WI38 (cell line): ENCODE data around the gene DIRAS3.

Source experiments
- H3K4me3 ChIP-seq: 2 replicates; pipeline ENCODE4 v1.5.1; 2011; ENCODE audit warnings: low read depth, mild to moderate bottlenecking, control low read depth, low read length
- TF ChIP-seq, protein P1 (sequence below): IDR thresholded peaks from 2 replicates; pipeline ENCODE4 v1.5.1; 2012; ENCODE audit warnings: low read depth, mild to moderate bottlenecking, control low read depth, low read length

The DIRAS3 gene

GRCh38 chr1:68049941-68050878 is at the start of gene DIRAS3:
TSS of gene DIRAS3 (minus strand) at chr1:68050627. CDS start at chr1:68047297, 3,330 bp downstream.
- H3K4me3 ChIP-seq: peak within 1 kb of the TSS; percentile 55
- TF ChIP-seq, protein P1, sequence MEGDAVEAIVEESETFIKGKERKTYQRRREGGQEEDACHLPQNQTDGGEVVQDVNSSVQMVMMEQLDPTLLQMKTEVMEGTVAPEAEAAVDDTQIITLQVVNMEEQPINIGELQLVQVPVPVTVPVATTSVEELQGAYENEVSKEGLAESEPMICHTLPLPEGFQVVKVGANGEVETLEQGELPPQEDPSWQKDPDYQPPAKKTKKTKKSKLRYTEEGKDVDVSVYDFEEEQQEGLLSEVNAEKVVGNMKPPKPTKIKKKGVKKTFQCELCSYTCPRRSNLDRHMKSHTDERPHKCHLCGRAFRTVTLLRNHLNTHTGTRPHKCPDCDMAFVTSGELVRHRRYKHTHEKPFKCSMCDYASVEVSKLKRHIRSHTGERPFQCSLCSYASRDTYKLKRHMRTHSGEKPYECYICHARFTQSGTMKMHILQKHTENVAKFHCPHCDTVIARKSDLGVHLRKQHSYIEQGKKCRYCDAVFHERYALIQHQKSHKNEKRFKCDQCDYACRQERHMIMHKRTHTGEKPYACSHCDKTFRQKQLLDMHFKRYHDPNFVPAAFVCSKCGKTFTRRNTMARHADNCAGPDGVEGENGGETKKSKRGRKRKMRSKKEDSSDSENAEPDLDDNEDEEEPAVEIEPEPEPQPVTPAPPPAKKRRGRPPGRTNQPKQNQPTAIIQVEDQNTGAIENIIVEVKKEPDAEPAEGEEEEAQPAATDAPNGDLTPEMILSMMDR: no peak

DNA sequence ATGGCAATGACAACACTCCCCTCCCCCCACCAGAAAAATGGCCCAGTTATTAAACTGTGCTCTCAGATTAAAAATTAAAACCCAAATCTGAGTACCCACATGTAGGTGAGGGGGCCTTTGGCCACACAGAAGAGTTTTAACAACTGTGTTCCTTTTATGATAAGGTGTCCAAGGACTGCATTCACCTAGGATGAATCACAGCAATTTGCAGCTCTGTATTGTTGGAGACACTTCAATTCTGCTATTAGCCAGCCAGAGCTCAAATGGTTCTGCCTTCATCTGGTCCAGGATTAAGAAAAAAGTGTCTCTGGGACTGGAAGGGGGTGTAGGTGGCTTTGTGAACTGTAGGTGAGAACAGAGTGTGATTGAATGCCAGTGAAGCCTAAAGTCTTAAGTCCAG is 43.3 kb upstream of the DIRAS3 start:
- TF ChIP-seq, protein P1: no peak

DNA sequence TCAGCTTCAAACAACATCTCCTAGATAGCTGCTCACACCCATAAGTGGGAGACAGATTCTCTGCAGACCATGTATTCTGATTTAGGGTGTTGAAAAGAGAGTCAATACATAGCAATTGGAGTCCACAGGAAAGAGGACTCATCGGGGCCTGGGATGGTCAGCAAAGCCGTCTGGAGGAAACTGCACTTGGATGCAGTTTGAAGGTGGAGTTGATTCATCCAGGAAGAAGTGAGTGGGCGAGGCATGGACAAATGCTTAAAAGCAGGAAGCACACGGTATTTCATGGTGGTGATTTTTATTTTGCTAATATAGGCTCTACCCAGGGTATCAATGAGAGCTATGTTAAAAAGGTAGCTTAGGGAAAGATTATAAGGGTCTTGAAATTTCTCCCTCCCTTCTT is 36.8 kb upstream of the DIRAS3 start:
- TF ChIP-seq, protein P1: no peak
- H3K4me3 ChIP-seq: no peak overlapping the region

More for the DNA sequence above, 43.3 kb upstream of the DIRAS3 start:
- H3K4me3 ChIP-seq: no peak overlapping the region

DNA sequence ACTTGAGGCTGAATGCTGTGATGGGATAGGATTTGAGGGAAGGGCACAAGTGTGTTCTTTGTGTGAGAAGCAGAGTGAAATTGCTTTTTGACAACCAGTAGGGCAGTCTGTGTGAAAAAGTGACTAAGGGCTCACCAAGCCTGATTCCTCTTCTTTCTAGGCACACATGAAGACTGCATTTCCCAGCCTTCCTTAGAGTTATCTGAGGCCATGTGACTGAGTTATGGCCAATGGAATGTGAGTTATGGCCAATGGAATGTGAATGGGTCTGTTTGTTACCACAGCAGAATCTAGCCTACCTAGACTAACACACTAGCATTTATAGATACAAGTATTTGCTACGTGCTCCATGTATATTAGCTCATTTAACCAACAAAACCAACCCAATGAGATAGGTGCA is 35.3 kb upstream of the DIRAS3 start:
- TF ChIP-seq, protein P1: no peak
- no peak overlapping the region for H3K4me3 ChIP-seq

DNA sequence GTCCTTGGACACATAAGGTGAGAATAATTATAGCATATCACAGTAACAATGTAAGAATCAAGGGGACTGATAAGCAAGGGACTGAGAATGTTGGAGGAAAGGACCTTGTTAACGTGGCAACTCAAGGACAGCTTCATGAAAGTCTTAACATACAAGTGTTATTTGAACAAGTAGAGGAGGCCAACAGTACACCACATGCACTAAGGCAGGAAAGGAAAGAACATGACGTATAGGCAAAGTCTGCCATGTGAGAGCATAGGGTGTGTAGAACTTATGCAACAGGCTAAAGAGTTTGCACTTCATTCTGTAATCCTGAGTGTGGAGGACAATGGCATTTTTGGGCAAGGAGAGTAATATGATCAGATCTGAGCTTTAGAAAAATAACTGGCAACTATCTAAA is 33.3 kb upstream of the DIRAS3 start:
- H3K4me3 ChIP-seq: no peak overlapping the region
- TF ChIP-seq, protein P1: no peak

DNA sequence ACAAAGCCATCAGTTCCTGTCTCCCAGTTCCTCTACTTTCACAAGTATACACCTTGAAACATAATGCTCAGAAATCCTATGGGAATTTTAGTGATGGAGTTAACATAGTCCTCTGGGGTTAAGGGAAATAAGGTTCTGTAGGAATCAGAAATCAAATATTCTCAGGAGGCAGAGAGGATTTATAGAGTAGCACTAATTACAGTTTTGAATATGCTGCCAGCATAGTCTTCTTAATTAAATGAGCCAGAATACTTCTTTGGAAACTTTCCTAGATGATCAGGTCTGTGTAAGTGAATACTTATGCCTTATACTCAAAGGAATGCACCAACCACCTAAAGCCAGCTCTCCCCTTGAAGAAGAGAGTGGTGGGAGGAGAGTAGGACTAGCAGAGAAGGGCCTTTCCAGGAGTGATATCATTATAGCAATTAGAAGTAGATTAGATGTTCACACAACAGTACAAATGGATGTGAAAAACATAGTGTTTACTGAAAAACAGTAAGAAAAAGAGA is 31.4 kb upstream of the DIRAS3 start:
- TF ChIP-seq, protein P1: no peak
- H3K4me3 ChIP-seq: no peak overlapping the region

- H3K4me3 ChIP-seq: no peak overlapping the region
- TF ChIP-seq, protein P1: no peak
Measured at GRCh38 chr1:68078647-68079046, 28.2 kb upstream of the DIRAS3 start.
